Measurements from ENCODE around the gene CAPN10.

GRCh38 chr2:240554767-240555493 lies 31.6 kb upstream of the CAPN10 start:
- TF ChIP-seq CTCF (IDR thresholded peaks at IDR 0.05), result no peak
- no peak for TF ChIP-seq POLR2A (IDR thresholded peaks at IDR 0.05)
